HG02938 (cell line): ENCODE measurements around the gene LRMDA.

Experiments used
- ATAC-seq: cut with Tn5 transposase; IDR thresholded peaks from one replicate; pipeline ENCODE4 v1.9.1; 2021; ENCODE audit warnings: mild to moderate bottlenecking, moderate library complexity; ENCODE audit not compliant: unreplicated experiment

The LRMDA gene

DNA sequence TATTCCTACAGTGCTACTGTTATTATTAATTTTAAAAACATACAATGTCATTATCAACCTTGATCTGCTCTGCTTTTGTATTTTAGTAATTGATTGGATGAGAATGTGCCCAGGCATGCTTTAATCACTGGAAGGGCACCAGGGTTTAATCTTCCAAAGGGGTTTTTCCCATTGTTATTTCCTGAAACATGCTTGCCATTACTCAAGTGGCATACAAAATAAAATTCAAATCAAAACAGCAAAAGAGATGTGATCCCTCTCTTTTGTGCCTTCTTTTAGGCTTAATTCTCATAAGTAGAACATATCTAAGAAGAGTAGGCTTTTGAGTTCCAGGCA is 963.3 kb downstream of the LRMDA start:
- ATAC-seq: no peak

DNA sequence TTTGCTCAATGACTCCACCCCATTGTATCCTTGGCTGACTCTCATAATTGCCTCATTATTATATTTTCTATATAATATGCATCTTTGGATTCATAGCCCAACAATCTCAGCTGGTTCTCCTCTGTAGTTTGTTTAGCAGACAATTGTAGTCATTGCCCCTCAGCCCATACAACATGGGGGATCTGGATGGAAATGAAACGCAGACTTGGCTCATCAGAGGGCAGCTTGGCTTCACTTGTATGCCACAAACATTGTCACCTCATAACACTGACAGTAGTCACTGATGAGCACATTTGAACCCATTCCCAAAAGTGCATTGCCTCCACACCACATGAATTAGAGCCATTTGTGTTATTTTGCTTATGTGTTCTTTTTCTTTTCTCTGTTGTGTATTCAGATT is 963.8 kb downstream of the LRMDA start:
- no peak for ATAC-seq

DNA sequence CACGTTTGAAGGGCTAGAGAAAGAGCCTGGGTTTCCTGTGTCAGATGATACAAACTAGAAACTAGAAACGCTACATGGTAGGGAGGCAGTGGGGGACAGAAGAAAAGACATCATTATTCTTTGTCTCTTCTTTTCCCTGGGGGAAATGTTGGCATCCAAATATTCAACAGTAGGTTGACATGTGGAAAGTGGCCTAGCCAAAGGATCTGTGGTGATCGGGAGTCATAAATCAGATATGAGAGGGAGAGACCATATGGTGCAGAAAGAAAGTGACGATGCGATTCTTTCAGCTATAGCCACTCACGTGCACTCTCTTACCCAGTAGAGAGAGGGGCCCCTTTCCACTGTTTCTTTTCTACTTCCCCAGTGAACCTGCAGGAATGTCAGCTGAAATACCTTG is 964.7 kb downstream of the LRMDA start:
- ATAC-seq: no peak

DNA sequence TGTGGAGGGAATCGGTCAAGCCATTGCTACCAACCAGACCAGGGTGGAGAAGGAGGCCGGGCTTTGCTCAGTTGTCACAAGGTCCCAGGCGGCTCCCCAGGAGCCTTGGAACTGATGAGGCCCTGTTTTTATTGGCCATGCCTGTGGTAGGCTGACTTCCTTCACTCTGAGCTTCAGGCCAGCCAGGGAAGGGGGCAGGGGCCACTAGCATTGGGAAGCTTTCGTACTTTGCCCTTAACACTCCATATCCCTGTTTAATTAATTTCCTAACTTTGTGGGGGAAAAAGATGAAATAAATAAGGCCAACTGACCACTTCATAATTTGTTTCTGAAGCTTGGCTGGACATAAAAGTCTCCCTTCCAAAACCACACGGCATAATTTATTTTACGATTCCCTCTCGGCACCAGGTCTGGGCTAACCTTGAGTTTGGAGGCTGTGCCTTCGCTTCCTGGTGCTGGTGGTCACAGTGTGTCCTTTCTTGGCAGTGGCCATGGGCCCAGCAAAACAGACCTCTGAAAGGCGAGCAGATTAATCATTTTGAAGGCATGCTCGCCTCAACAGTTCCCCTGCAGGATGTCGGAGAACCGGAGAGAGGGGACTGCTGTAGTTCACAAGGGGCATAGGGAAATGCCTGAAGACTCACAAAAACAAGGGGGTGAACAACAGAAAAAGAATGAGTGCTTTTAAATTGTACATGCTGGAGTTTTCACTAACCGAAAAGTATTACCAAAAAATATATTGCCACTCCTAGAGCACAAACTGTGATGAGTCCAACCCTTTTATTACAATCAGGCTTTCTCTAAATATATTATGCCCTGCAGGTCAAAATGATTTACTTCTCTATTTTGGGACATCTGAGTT is 966.0 kb downstream of the LRMDA start:
- no peak for ATAC-seq

DNA sequence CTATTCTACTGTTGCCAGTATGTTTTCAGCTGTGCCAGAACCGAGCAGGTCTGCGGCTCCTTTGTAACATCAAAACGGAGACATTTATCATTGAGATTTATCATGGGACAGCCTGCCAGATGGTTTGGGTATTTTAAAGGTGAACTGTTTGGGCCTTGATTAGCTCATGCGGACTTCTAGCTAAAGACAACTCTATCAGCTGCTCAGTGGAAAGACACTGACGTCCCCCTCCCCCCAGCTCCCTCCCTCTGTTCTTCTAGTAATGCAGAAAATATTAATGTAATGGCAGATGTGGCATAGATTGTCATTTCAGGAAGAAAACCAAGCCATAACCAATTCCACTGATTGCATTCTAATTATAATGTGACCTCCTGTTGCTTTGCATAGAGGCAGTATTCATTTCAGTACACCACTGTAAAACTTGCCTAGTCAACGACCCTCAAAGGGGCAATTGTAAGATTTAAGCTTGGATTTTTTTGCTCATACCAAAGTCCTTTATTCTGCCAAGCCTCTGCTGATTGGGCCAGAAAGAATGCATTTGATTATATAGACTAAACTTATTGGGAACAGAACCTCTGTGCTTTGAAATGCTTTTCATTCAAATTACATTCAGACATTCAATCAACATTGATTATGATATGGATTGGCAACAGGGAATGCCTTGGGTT is 966.8 kb downstream of the LRMDA start:
- no peak for ATAC-seq

DNA sequence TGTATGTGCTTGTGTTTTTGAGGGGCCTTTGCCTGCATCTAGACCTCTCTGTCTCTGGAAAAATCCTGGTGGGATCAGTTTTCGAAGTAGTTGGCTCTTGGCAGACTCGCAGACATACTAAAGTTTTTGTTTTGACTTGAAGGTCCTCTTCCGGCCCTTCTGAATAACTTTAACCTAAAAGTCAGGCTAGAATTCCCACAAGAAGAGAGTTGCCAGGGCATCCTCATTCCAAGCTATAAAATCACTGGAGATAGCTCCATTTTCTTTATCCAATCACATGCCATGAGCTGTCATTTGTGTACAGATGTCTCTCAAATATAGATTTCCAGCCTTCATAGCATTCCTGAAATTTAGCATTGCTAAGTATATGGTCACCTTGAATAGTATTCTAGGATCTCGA is 967.8 kb downstream of the LRMDA start:
- no peak for ATAC-seq

DNA sequence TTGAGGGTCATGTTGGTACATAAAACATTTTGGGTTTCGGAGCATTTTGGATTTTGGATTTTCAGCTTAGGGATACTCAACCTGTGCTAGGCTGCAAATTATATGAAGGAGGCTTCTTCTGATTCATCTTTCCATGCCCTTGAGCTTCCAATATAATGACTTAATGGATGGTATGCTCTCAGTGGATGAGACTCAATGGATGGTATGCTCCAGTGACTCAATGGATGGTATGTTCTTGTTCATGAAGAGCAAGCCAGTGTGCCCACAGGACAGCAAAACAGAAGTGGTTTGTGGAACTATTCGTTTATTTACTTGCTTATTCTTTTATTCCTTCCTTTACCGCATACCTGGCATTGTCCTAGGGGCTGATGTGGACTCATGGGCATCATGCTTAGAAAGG is 969.6 kb downstream of the LRMDA start:
- ATAC-seq: no peak

DNA sequence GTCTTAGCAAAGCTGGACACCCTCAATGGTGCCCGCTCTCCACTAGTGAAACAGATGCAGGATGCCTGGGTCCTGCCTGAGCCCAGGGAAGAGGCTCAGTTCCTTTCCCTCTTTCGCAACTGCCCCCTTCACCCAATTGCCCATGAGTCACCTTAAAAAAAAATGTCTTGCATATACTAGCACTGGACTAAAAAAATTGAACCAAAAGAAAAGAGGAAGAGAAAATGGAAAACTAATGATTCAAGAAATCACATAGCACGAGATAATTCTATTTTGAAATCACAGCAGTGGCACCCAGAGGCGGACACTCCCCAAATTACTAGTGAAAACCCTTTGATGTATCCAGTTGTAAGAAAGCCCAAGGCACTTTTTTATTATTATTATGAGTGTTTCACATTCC is 972.5 kb downstream of the LRMDA start:
- no peak for ATAC-seq

DNA sequence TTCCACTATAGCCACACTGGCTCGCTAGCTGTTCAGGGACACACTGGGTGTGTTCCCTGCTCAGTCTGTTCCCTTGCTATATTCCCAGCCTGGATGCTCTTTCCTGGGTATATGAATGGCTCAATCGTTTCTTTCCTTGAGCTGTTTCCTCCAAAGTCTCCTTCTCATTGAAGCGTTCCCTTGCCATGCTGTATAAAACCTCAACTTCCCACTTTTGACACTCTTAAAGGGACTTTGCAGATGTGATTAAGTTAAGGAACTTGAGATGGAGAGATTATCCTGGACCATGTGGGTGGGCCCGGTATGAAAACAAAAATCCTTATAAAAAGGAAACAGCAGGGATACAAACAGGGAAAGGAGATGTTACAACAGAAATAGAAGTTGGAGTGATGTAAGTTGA is 973.1 kb downstream of the LRMDA start:
- ATAC-seq: no peak

DNA sequence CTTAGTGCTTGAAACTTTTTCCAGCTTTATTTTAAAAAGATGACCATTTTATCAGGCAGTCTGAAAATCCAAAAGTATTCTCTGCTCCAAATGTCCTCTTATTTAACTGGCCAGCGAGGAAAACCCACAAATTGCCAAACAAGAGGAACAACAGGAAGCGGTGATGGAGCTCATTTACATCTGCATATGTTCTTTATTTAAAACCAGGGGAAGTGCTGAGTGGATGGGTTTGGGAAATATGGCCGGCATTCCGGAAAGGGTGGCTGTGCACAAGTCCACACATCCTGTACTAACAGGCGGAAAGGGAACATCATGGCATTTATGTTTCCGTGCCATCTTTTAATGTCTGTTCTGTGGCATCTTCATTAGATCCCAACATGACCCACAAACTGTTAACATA is 974.5 kb downstream of the LRMDA start:
- ATAC-seq: no peak

DNA sequence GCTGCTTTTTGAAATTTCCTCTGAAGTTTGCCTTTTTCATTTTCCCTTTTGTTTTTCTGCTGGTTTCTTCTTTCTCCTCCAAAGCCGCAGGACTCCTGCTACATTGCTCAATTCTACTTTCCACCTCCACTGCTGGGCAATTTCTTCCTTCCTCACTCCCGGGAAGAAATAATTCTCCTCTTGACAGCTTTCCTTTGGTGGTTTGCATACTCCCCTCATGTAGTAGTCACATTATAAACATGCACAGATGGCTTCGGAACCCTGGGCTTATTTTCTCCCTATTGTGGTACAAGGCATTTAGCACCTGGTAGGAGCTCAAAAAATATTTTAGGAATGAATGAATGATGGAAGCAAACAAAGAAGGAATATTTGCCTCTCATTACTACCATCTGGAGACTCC is 977.2 kb downstream of the LRMDA start:
- ATAC-seq: no peak

DNA sequence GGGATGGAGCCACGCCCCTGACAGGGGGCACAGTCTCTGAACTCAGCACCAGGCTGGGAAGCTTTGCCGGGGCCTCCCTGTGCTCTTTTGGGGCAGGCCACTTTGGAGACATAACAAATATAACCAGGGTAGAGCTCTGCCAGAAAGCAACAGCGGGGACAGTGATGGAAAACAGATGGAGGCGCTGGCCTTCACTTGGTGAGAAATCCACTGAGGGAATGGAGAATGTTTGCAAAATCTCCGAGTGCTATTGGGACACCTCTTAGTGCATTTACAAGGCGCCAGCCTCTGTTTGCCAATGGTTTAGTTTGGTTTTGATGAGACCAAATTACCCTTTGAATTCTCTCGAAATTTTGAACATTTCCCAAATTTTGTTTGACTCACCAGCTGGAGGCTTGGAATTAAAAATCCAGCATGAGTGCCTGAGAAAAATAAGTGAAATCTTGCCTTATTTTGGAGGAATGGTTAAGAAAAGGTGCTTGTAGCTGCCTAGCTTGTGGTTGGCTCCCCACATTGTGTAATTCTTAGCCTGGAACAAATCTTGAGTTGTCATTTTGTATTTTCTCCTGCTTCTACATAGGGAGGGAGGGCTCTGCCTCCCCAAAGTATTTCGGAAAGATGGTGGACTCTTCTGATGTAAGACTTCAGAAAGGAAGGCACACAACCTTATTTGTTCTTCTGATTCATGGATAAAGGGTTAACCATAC is 980.5 kb downstream of the LRMDA start:
- no peak for ATAC-seq

DNA sequence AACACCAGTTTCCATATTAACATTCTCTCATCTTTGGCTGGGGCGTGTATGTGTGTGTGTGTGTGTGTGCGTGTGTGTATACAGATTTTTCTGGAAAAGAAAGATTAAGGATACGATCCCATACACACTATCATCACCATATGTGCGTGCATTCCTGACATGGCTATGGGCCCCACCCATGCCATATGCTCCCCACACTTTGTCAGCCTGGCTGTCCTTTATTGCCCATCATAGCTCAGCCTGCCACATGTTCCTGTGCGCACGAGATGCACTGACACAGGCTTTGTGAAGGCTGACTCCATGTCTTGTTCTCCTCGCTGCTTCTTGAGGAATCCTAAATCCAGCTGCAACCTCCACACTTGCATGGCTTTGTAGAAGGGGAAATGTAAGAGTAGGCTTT is 984.1 kb downstream of the LRMDA start:
- no peak for ATAC-seq

DNA sequence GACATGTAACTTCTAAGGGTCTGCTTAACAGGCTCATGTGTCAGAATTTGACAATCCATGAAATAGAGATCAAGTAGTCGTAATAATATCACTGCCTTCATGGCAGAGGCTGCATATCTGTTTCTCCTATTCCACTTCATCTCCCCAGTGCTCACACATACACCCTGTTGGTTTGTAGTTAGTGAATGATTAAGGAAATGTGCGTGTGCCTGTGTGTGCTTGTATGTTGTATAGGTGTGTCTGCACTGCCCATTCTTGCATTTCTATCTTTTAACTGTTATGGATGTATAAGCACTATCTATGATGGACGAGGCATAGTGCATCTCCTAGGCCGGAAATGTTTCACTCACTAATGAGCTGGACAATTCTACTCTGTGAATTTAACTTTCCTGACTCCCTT is 985.2 kb downstream of the LRMDA start:
- no peak for ATAC-seq

DNA sequence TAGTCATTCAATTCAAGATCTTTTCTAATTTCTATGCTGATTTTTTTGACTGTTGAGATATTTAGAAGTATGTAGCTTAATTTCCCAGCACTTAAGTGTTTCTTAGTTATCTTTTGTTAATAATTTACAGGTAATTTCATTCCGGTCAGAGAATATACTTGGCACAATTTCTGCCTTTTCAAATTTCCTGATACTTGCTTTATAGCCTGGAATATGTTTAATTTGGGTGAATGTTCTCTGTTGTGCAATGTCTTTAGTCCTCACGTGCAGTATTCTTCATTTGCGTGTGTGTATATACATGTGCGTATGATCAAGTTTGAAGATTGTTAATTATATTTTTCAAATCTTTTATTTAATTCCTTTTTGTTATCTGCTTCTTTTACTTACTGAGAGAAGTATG is 989.3 kb downstream of the LRMDA start:
- no peak for ATAC-seq

DNA sequence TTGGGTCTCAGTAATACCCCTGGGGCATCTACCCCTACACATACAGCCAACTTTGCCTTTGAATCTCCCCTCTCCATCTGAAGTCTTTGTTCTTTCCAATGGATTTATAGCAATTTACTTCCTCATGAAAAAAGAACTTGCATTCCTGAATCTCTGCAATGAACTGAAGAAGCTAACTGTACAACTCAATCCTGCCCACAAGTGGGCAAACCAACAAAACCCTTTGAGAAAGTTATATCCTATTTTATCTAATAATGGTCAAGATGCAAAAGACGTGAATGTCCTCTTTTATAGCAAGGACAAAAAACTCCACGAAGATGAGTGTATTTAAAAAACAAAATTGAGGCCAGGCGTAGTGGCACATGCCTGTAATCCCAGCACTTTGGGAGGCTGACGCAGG is 991.3 kb downstream of the LRMDA start:
- ATAC-seq: no peak

DNA sequence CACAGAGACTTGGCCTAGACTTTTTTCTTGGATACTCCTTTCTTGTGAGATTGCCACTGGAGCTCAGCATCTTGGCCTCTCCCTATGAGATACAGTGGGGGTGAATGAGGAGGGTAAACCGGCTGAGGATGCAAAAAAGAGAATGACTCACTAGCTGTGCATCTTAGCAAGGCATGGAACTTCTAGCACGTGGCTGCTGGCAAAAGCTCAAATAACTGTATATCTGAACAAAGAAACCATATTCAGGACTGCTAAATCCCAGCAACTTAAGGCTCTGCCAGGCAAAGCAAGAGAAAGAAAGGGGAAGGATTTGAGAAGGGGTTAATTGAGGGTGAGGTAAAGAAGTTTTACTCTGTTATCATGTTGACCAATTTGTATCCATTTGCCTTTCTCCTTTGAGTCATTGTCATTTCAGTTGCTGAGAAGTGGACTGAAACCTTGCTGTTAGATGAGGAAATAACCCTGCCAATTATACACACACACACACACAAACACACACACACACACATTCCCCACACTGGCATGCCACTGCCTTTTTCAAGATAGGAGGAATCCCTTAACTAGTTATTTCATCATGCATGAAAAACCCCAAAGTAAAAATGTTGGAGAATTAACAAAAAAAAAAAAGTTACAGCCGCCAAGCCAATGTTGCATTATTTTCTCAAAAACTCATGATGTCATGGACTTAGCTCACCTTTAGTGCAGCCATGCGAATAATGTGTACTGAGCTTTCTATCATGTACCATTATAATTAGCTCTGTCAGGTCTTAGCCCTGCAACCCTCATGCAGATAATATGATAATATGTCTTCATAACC is 997.3 kb downstream of the LRMDA start:
- no peak for ATAC-seq

DNA sequence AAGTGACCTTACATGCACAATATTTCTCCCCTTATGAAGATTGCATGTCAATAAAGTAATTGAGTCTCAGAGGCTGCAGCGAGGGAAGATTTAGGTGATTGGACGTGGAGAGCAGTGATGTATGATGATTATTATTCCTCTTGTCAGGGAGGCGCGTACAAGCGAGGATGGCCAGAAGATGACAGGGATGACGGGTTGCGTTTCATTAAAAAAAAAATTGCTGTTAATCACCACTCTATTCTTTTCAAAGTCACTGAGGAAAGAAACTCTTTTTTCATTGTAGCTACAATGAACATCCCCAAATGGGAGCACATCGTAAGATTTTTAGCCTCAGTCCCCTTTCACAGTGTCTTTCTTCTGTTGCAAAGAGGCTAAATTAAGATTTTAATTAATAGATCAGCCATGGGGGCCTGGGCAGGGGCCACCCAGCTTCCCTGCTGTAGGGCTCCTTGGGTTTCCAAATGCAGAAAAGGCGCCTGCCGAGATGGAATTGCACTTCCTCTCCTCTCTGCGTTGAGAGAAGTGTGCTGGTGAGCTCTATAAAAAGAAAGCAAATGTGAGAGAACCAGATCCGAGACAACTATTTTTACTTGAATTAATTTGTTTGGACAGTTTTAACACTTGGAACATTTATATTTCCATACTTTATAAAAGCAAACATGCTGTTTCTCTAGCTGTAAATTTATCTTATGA is 998.1 kb downstream of the LRMDA start:
- ATAC-seq: no peak

DNA sequence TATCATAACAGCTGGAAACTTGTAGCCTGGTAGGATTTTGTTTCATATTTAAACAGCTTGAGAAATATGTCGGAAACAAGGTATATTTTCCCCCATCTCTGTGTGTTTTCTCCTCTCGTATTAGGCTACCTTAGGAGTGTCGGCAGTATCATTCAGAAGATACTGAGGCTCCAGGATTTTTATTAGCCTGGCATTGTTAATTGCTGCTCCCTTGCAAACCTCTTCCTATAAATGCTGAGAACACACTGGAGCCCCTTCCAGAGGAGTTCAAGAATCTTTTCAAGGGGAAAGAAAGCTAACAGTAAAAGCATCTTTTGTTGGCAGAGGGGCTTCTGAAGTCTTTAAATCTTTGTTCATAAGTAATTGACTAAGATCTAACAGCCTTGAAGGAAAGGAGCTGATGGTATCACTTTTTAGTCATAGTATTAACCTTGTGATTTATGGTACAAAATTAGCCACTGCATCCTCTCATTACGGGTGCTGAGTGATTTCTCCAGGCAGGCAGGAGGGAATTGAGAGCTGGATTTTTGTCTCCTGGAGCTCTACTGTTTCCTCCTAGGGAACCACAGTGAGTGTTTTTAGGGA is 998.7 kb downstream of the LRMDA start:
- no peak for ATAC-seq
